ENCODE results near the gene PDF. TPM values are rescaled to one million over a fixed set of nuclear protein-coding genes. Genes with fewer than 3 reads are reported as not detected.

Gene PDF
- total RNA-seq, 4 donors from 2014 or later, result 17.7 to 20.1 (median 18.1) TPM

- no peak for TF ChIP-seq POLR2A (IDR thresholded peaks at IDR 0.05)
- no peak for TF ChIP-seq CTCF (IDR thresholded peaks at IDR 0.05)
- H3K4me3 ChIP-seq (ENCODE audit: low read depth, poor library complexity, severe bottlenecking), result no peak overlapping the region
- no peak for DNase-seq (ENCODE audit: low spot score in 2 of 2)
- 92 to 93% methylated on average over 5 of the region's 5 CpGs for WGBS, 2 donors
- intact Hi-C loops (cut with DNase I; ENCODE audit: low total_unique reads), result no loop called here
These were observed 16.9 kb downstream of the PDF start for GRCh38 chr16:69313469-69313868.

GRCh38 chr16:69311533-69312387, 18.6 kb downstream of the PDF start:
- no peak for TF ChIP-seq POLR2A (IDR thresholded peaks at IDR 0.05)
- TF ChIP-seq CTCF (IDR thresholded peaks at IDR 0.05), result no peak
- intact Hi-C loops (cut with DNase I; ENCODE audit: low total_unique reads), result no loop called here
- 2 to 3% methylated on average over 28 to 30 of the region's 59 CpGs for WGBS, 2 donors
- H3K4me3 ChIP-seq (ENCODE audit: low read depth, poor library complexity, severe bottlenecking), result peak overlapping the region; percentile 74
- DNase-seq (ENCODE audit: low spot score in 2 of 2), result peak in 1 of 2 donors; percentile 87

- TF ChIP-seq CTCF (IDR thresholded peaks at IDR 0.05), result no peak
- peak in 1 of 2 donors; percentile 20 for TF ChIP-seq POLR2A (IDR thresholded peaks at IDR 0.05)
- WGBS, 2 donors, result 11 to 33% methylated on average over 18 to 56 of the region's 70 CpGs
- peak; percentile 95 to 99 for DNase-seq (ENCODE audit: low spot score in 2 of 2)
- H3K4me3 ChIP-seq (ENCODE audit: low read depth, poor library complexity, severe bottlenecking), result peak within 1 kb of the TSS; percentile 74
- intact Hi-C loops (cut with DNase I; ENCODE audit: low total_unique reads), result no loop called here
These were observed 19.5 kb downstream of the PDF start, which contains the start of gene VPS4A for GRCh38 chr16:69310653-69311532. TSS of gene VPS4A (plus strand) at chr16:69311350. CDS start at chr16:69311512, 162 bp downstream.

- 75 to 80% methylated on average over 12 of the region's 12 CpGs for WGBS, 2 donors
- TF ChIP-seq CTCF (IDR thresholded peaks at IDR 0.05) (no peak), POLR2A (IDR thresholded peaks at IDR 0.05) (no peak)
- no peak overlapping the region for H3K4me3 ChIP-seq (ENCODE audit: low read depth, poor library complexity, severe bottlenecking)
- peak in 1 of 2 donors; percentile 86 for DNase-seq (ENCODE audit: low spot score in 2 of 2)
- intact Hi-C loops (cut with DNase I; ENCODE audit: low total_unique reads), result no loop called here
These were observed 21.1 kb downstream of the PDF start for GRCh38 chr16:69309316-69309715.

GRCh38 chr16:69307856-69308255, 22.5 kb downstream of the PDF start:
- 87 to 94% methylated on average over 2 of the region's 2 CpGs for WGBS, 2 donors
- intact Hi-C loops (cut with DNase I; ENCODE audit: low total_unique reads), result no loop called here
- TF ChIP-seq CTCF (IDR thresholded peaks at IDR 0.05) (no peak), POLR2A (IDR thresholded peaks at IDR 0.05) (no peak)

More at GRCh38 chr16:69307856-69308255, 22.5 kb downstream of the PDF start:
- no peak for DNase-seq (ENCODE audit: low spot score in 2 of 2)
- H3K4me3 ChIP-seq (ENCODE audit: low read depth, poor library complexity, severe bottlenecking), result no peak overlapping the region
